H1 (cell line): ENCODE data around the gene AP3M1. TPM values are rescaled to one million over a fixed set of nuclear protein-coding genes. Genes with fewer than 3 reads are reported as not detected.

Experiments used
- CTCF ChIA-PET: fragments of 300-600 bp; sonication (Branson Sonifier 250); formaldehyde crosslinking; loops from one replicate; lab custom pipeline; 2021; ENCODE audit not compliant: partially characterized antibody; lab: Charles Lee
- POLR2A ChIA-PET: fragments of 300-600 bp; sonication (Branson Sonifier 250); formaldehyde crosslinking; loops from one replicate; lab custom pipeline; 2021; ENCODE audit warnings: inconsistent platforms; ENCODE audit not compliant: partially characterized antibody; lab: Charles Lee
- DNase-seq, 2 experiments: peaks; one replicate each; pipeline versions ENCODE4 v3.0.0 to v3.0.0-alpha.2; 2010 to 2022; ENCODE audit warnings: low spot score in 2 of 2, low read depth in 1 of 2, mixed read lengths in 1 of 2
- FAIRE-seq: peaks from 2 replicates; lab custom pipeline; 2011; peaks lifted over from hg19 to GRCh38; lab: Jason Lieb, UNC
- H2AFZ ChIP-seq: 2 replicates; pipeline ENCODE4 v1.8.1; 2012; ENCODE audit warnings: low read length, inconsistent platforms
- H2AK5ac ChIP-seq: 2 replicates; pipeline ENCODE4 v1.6.1; 2013; ENCODE audit warnings: low read depth, low read length
- H2BK120ac ChIP-seq: replicated peaks from 2 replicates; pipeline ENCODE3; 2013; ENCODE audit warnings: low read depth, low read length, inconsistent platforms
- H2BK12ac ChIP-seq: 2 replicates; pipeline ENCODE4 v1.6.1; 2013; ENCODE audit warnings: low read depth, low read length
- H2BK15ac ChIP-seq: 2 replicates; pipeline ENCODE4 v1.6.1; 2013; ENCODE audit warnings: low read length
- H2BK20ac ChIP-seq: 2 replicates; pipeline ENCODE4 v1.6.1; 2013; ENCODE audit warnings: low read length
- H2BK5ac ChIP-seq: 2 replicates; pipeline ENCODE4 v1.6.1; 2013; ENCODE audit warnings: low read depth, low read length
- H3K14ac ChIP-seq: 2 replicates; pipeline ENCODE4 v1.6.1; 2013; ENCODE audit warnings: inconsistent platforms; ENCODE audit not compliant: insufficient read length
- H3K18ac ChIP-seq: 2 replicates; pipeline ENCODE4 v1.6.1; 2013; ENCODE audit warnings: low read length; ENCODE audit errors: extremely low read depth
- H3K23ac ChIP-seq: 2 replicates; pipeline ENCODE4 v1.6.1; 2013; ENCODE audit warnings: inconsistent platforms; ENCODE audit not compliant: insufficient read length
- H3K23me2 ChIP-seq: 2 replicates; pipeline ENCODE4 v1.6.1; 2013; ENCODE audit warnings: low read depth, low read length
- H3K27ac ChIP-seq: 2 replicates; pipeline ENCODE4 v1.6.1; 2011; ENCODE audit warnings: low read depth, low read length, inconsistent platforms
- H3K27me3 ChIP-seq, 4 experiments: replicated peaks in 1 of 4; 1 replicate in 1 of 4; 2 replicates in 3 of 4; pipeline versions ENCODE4 v1.6.1 to v1.8.1; 2011 to 2013; ENCODE audit warnings: low read length in 3 of 4, mild to moderate bottlenecking in 3 of 4, inconsistent platforms in 2 of 4, mixed read lengths in 2 of 4, moderate library complexity in 1 of 4; ENCODE audit not compliant: control insufficient read depth in 3 of 4, insufficient read depth in 3 of 4; ENCODE audit errors: extremely low read depth in 1 of 4
- H3K36me3 ChIP-seq, 4 experiments: 2 replicates each; pipeline versions ENCODE4 v1.6.1 to v1.8.1; 2011 to 2013; ENCODE audit warnings: mild to moderate bottlenecking in 4 of 4, low read length in 3 of 4, moderate library complexity in 2 of 4, control low read depth in 1 of 4, inconsistent platforms in 1 of 4; ENCODE audit not compliant: insufficient read depth in 4 of 4, control insufficient read depth in 2 of 4
- H3K4ac ChIP-seq: replicated peaks from 2 replicates; pipeline ENCODE3; 2013; ENCODE audit warnings: low read length, low read depth, mixed read lengths, inconsistent platforms; ENCODE audit not compliant: insufficient read length
- H3K4me1 ChIP-seq, 4 experiments: replicated peaks in 1 of 4; 1 replicate in 1 of 4; 2 replicates in 3 of 4; pipeline versions ENCODE4 v1.6.1 to v1.8.1; 2011 to 2013; ENCODE audit warnings: low read length in 3 of 4, inconsistent platforms in 2 of 4, mixed read lengths in 1 of 4; ENCODE audit not compliant: insufficient read depth in 4 of 4, control insufficient read depth in 3 of 4
- H3K4me2 ChIP-seq, 2 experiments: 2 replicates each; pipeline versions ENCODE4 v1.6.1 to v1.8.1; 2011 to 2013; ENCODE audit warnings: low read depth in 2 of 2, low read length in 2 of 2, control low read depth in 1 of 2, inconsistent platforms in 1 of 2, mild to moderate bottlenecking in 1 of 2; ENCODE audit not compliant: insufficient read depth in 1 of 2
- H3K4me3 ChIP-seq, 4 experiments: fragments of 200-600, 300-600 bp in 1 of 4; sonication (generic), shearing (Covaris generic), sonication (Bioruptor Twin) in 1 of 4; 2 replicates each; pipeline versions ENCODE4 v1.5.1 to v1.8.1; 2011 to 2016; ENCODE audit warnings: low read length in 4 of 4, low read depth in 3 of 4, control low read depth in 2 of 4, inconsistent platforms in 2 of 4, mild to moderate bottlenecking in 2 of 4, mixed read lengths in 1 of 4, moderate library complexity in 1 of 4; ENCODE audit not compliant: insufficient read depth in 2 of 4; ENCODE audit errors: extremely low read depth in 1 of 4
- H3K56ac ChIP-seq: replicated peaks from 2 replicates; pipeline ENCODE3; 2013; ENCODE audit warnings: low read depth, mild to moderate bottlenecking, mixed read lengths, low read length, inconsistent platforms; ENCODE audit not compliant: insufficient read length
- H3K79me1 ChIP-seq: 2 replicates; pipeline ENCODE4 v1.6.1; 2013; ENCODE audit warnings: low read depth, low read length, control low read depth
- H3K79me2 ChIP-seq, 2 experiments: 2 replicates each; pipeline versions ENCODE4 v1.6.1 to v1.8.1; 2012 to 2013; ENCODE audit warnings: low read length in 2 of 2, mild to moderate bottlenecking in 2 of 2, inconsistent platforms in 1 of 2; ENCODE audit not compliant: insufficient read depth in 2 of 2, control insufficient read depth in 1 of 2
- H3K9ac ChIP-seq, 4 experiments: replicated peaks in 1 of 4; 1 replicate in 1 of 4; 2 replicates in 3 of 4; pipeline versions ENCODE4 v1.6.1 to v1.8.1; 2011 to 2013; ENCODE audit warnings: low read depth in 3 of 4, low read length in 3 of 4, control low read depth in 2 of 4, mild to moderate bottlenecking in 2 of 4, moderate library complexity in 2 of 4, inconsistent platforms in 1 of 4; ENCODE audit errors: extremely low read depth in 1 of 4
- H3K9me3 ChIP-seq, 2 experiments: 2 replicates each; pipeline versions ENCODE4 v1.6.1 to v1.8.1; 2012 to 2013; ENCODE audit warnings: mild to moderate bottlenecking in 2 of 2, moderate library complexity in 2 of 2, control low read depth in 1 of 2, inconsistent platforms in 1 of 2, low read depth in 1 of 2, low read length in 1 of 2, mixed read lengths in 1 of 2; ENCODE audit not compliant: insufficient read depth in 2 of 2
- H4K20me1 ChIP-seq, 2 experiments: replicated peaks in 1 of 2; 2 replicates each; pipeline versions ENCODE3 to v1.8.1; 2011 to 2013; ENCODE audit warnings: inconsistent platforms in 2 of 2, low read length in 2 of 2, mild to moderate bottlenecking in 1 of 2; ENCODE audit not compliant: insufficient read depth in 2 of 2, control insufficient read depth in 1 of 2
- H4K5ac ChIP-seq: 2 replicates; pipeline ENCODE4 v1.6.1; 2013; ENCODE audit warnings: low read length, low read depth, mixed read lengths, inconsistent platforms; ENCODE audit not compliant: insufficient read length
- H4K8ac ChIP-seq: 2 replicates; pipeline ENCODE4 v1.8.0; 2013; ENCODE audit warnings: mild to moderate bottlenecking, moderate library complexity, low read length, inconsistent platforms; ENCODE audit not compliant: insufficient read depth; ENCODE audit errors: extremely low read depth
- H4K91ac ChIP-seq: replicated peaks from 2 replicates; pipeline ENCODE3; 2013; ENCODE audit warnings: low read length, mixed read lengths, inconsistent platforms; ENCODE audit not compliant: insufficient read length
- EP300 ChIP-seq, 2 experiments: IDR thresholded peaks; 1 replicate in 1 of 2; 2 replicates in 1 of 2; pipeline ENCODE4 v1.6.1; 2011 to 2012; ENCODE audit warnings: low read depth in 2 of 2, low read length in 2 of 2, mild to moderate bottlenecking in 2 of 2, borderline replicate concordance in 1 of 2, inconsistent platforms in 1 of 2, moderate library complexity in 1 of 2
- EZH2 ChIP-seq: fragments of 200-600 bp; sonication (generic); IDR thresholded peaks from 2 replicates; pipeline ENCODE4 v1.7.1; 2012; ENCODE audit warnings: low read depth, mild to moderate bottlenecking, moderate library complexity, low read length, inconsistent platforms; ENCODE audit not compliant: severe bottlenecking
- FOSL1 ChIP-seq: IDR thresholded peaks from 2 replicates; pipeline ENCODE4 v1.6.1; 2011; ENCODE audit warnings: mild to moderate bottlenecking, low read depth, low read length, moderate library complexity; ENCODE audit not compliant: insufficient read depth
- HDAC2 ChIP-seq, 2 experiments: fragments of 300-600 bp in 1 of 2; sonication (generic) in 1 of 2; IDR thresholded peaks; 2 replicates each; pipeline ENCODE4 v1.6.1; 2011 to 2012; ENCODE audit warnings: low read depth in 2 of 2, low read length in 2 of 2, mild to moderate bottlenecking in 2 of 2, moderate library complexity in 2 of 2, borderline replicate concordance in 1 of 2, inconsistent platforms in 1 of 2
- JUND ChIP-seq: IDR thresholded peaks from 2 replicates; pipeline ENCODE4 v1.6.1; 2011; ENCODE audit warnings: mild to moderate bottlenecking, improper control_type of control experiment, low read length
- KDM1A ChIP-seq: fragments of 200-600, 300-600 bp; sonication (generic); IDR thresholded peaks from 2 replicates; pipeline ENCODE4 v1.7.1; 2016; ENCODE audit warnings: mild to moderate bottlenecking, low read length, borderline replicate concordance
- MAFK ChIP-seq: IDR thresholded peaks from 2 replicates; pipeline ENCODE4 v1.6.1; 2012; ENCODE audit warnings: low read depth, mild to moderate bottlenecking, improper control_type of control experiment, low read length
- POLR2AphosphoS5 ChIP-seq: IDR thresholded peaks from 2 replicates; pipeline ENCODE4 v1.6.1; 2011; ENCODE audit warnings: low read depth, low read length
- RAD21 ChIP-seq, 2 experiments: IDR thresholded peaks in 1 of 2; conservative IDR thresholded peaks in 1 of 2; 2 replicates each; pipeline ENCODE4 v1.6.1; 2011; ENCODE audit warnings: low read depth in 2 of 2, low read length in 2 of 2, improper control_type of control experiment in 1 of 2, inconsistent platforms in 1 of 2, mild to moderate bottlenecking in 1 of 2, moderate library complexity in 1 of 2
- RNF2 ChIP-seq: fragments of 200-900, 300-1000 bp; sonication (generic); IDR thresholded peaks from 2 replicates; pipeline ENCODE4 v1.7.1; 2016; ENCODE audit warnings: borderline replicate concordance, low read depth, mild to moderate bottlenecking, antibody characterized with exemption, low read length; ENCODE audit not compliant: poor library complexity, severe bottlenecking; ENCODE audit errors: missing control alignments
- SIX5 ChIP-seq: IDR thresholded peaks from 2 replicates; pipeline ENCODE4 v1.6.1; 2011; ENCODE audit warnings: mild to moderate bottlenecking, low read depth, low read length
- SP4 ChIP-seq: IDR thresholded peaks from 2 replicates; pipeline ENCODE4 v1.6.1; 2012; ENCODE audit warnings: low read length, inconsistent platforms
- WGBS, 2 experiments: shearing (Covaris generic) in 1 of 2; methylation state at CpG; one replicate each; pipeline versions ENCODE4 v1.1.6 to v1.1.7; 2013 to 2015; ENCODE audit warnings: low lambda C conversion rate in 2 of 2, mixed read lengths in 2 of 2, inconsistent platforms in 1 of 2, low coverage in 1 of 2, missing lambda C conversion rate in 1 of 2; ENCODE audit not compliant: insufficient replicate concordance in 2 of 2, insufficient coverage in 1 of 2, insufficient read length in 1 of 2; ENCODE audit errors: extremely low coverage in 1 of 2, missing lambda C conversion rate in 1 of 2; 5-methylcytosine and 5-hydroxymethylcytosine counted together
- polyA plus RNA-seq, 7 experiments: library from polyadenylated mRNA; depleted of rRNA in 3 of 7; stranded (reverse) in 5 of 7; unstranded in 2 of 7; fragments of >200 nt in 5 of 7; fragments of 200-250 nt in 2 of 7; gene quantifications; 1 replicate in 5 of 7; 2 replicates in 1 of 7; 4 replicates in 1 of 7; pipeline versions ENCODE4 v1.2.1 to v1.2.3, GENCODE V29; 2011 to 2013; ENCODE audit warnings: missing spikeins in 2 of 7, mixed read lengths in 2 of 7
- total RNA-seq: library from RNA; stranded (reverse); fragmentation: NEBNext Ultra II Directional; extraction: Animal tissue kit (Norgen Biotek cat#: 25700); gene quantifications from 2 replicates; pipeline ENCODE4 v1.2.1, GENCODE V29; 2021

AP3M1 gene
- total and polyA plus RNA-seq, 2 of the 8 experiments (the other 6 are each of a cell fraction or from before 2014, with no cell fraction given): 23.9 to 38.9 TPM

GRCh38 chr10:74194999-74195398 lies 44.4 kb upstream of the AP3M1 start:
- H4K8ac ChIP-seq: no peak overlapping the region
- H3K4me1 ChIP-seq: peaks cover 0 to 3% (median 1%) of the 10 kb centered on the region in 4 experiments; a peak in 2 of 7 replicates
- no peak overlapping the region for H3K9ac ChIP-seq
- H4K91ac ChIP-seq: no peak overlapping the region
- H3K4me2 ChIP-seq: no peak overlapping the region
- CTCF ChIA-PET: no interaction called here
- FAIRE-seq: no peak
- no peak overlapping the region for H2BK20ac ChIP-seq
- no peak overlapping the region for H3K18ac ChIP-seq
- TF ChIP-seq RNF2: no peak
- no peak for TF ChIP-seq HDAC2 (IDR thresholded peaks at IDR 0.05; ENCODE audit: borderline replicate concordance in 1 of 2, low read depth in 2 of 2, low read length in 2 of 2)
- no peak for TF ChIP-seq KDM1A
- no peak for TF ChIP-seq SP4
- no peak for TF ChIP-seq POLR2AphosphoS5
- TF ChIP-seq SIX5: no peak
- no peak for TF ChIP-seq MAFK
- no peak for TF ChIP-seq RAD21 (IDR thresholded peaks at IDR 0.05 in 1 of 2, conservative IDR thresholded peaks at IDR 0.05 in 1 of 2; ENCODE audit: low read depth in 2 of 2, low read length in 2 of 2)
- TF ChIP-seq JUND: no peak
- TF ChIP-seq EP300 (IDR thresholded peaks at IDR 0.05; ENCODE audit: borderline replicate concordance in 1 of 2, low read depth in 2 of 2, low read length in 2 of 2): no peak
- TF ChIP-seq EZH2: no peak
- no peak for TF ChIP-seq FOSL1
- H2BK5ac ChIP-seq: no peak overlapping the region
- no peaks in the 10 kb centered on the region for H3K27me3 ChIP-seq
- H3K79me1 ChIP-seq: no peaks in the 10 kb centered on the region; the same call in 1 of the 2 replicates
- H2BK12ac ChIP-seq: no peak overlapping the region
- no peak overlapping the region for H3K23ac ChIP-seq
- no peak overlapping the region for H3K4me3 ChIP-seq
- no peak overlapping the region for H3K56ac ChIP-seq
- no peak for DNase-seq
- no peaks in the 10 kb centered on the region for H3K36me3 ChIP-seq
- H3K9me3 ChIP-seq: no peaks in the 10 kb centered on the region
- H3K4ac ChIP-seq: no peak overlapping the region
- no peak overlapping the region for H3K27ac ChIP-seq
- no peaks in the 10 kb centered on the region; the same call in none of the 2 replicates for H3K23me2 ChIP-seq
- no peak overlapping the region for H2BK15ac ChIP-seq
- H2BK120ac ChIP-seq: no peak overlapping the region
- no peak overlapping the region for H4K5ac ChIP-seq
- no peak overlapping the region for H3K14ac ChIP-seq
- POLR2A ChIA-PET: interaction anchor here (1.2 kb wide), 1 partner anchor 18 kb away, joined by 4 read pairs; no protein-coding TSS in a partner anchor
- no peak overlapping the region for H2AK5ac ChIP-seq
- H2AFZ ChIP-seq: no peak overlapping the region
- H4K20me1 ChIP-seq: no peaks in the 10 kb centered on the region
- 93% methylated on average over 3 of the region's 3 CpGs; no CpG with 5 or more reads in 1 of the 2 experiments for WGBS, 2 experiments
- peaks cover 0 to 67% of the 10 kb centered on the region in 2 experiments; a peak in 2 of 4 replicates for H3K79me2 ChIP-seq
